Fibroblast of skin of right quadriceps (primary cell): ENCODE measurements around the gene DCAF8.
A peak's percentile ranks its signal among the peaks of the same experiment; 100 is the strongest.
"Not testable (repeated sequence)": the region's sequence is repeated elsewhere in the genome, so short reads cannot be mapped to it uniquely, and the experiment has no call there.

Experiments used
- DNase-seq: peaks from one replicate; pipeline ENCODE4 v3.0.0-alpha.2; 2013

Gene DCAF8

GRCh38 chr1:160261893-160262794, at the start of gene DCAF8:
DCAF8 (minus strand) TSS chr1:160262549; CDS start chr1:160244008, 18,541 bp downstream.
- DNase-seq, result peak; percentile 97

- DNase-seq, result no peak
Measured at GRCh38 chr1:160309571-160309970, 47.2 kb upstream of the DCAF8 start.

GRCh38 chr1:160309185-160309557, 46.8 kb upstream of the DCAF8 start:
- DNase-seq, result no peak

GRCh38 chr1:160308451-160309184, 46.3 kb upstream of the DCAF8 start:
- DNase-seq, result no peak

- no peak for DNase-seq
Measured at GRCh38 chr1:160307118-160307791, 44.9 kb upstream of the DCAF8 start.

- no peak for DNase-seq
Measured at GRCh38 chr1:160300173-160300572, 37.8 kb upstream of the DCAF8 start.

GRCh38 chr1:160296036-160296435, 33.7 kb upstream of the DCAF8 start:
- no peak for DNase-seq

GRCh38 chr1:160293020-160293968, 30.9 kb upstream of the DCAF8 start:
- no peak for DNase-seq

- DNase-seq, result peak; percentile 51
Measured at GRCh38 chr1:160291248-160292220, 29.2 kb upstream of the DCAF8 start.

GRCh38 chr1:160287769-160288168, 25.4 kb upstream of the DCAF8 start:
- DNase-seq, result not testable (repeated sequence)

- DNase-seq, result no peak
Measured at GRCh38 chr1:160285506-160285905, 23.2 kb upstream of the DCAF8 start.

GRCh38 chr1:160284782-160285344, 22.5 kb upstream of the DCAF8 start, which contains the start of gene PEX19:
PEX19 (minus strand) TSS chr1:160285133; CDS start chr1:160285124, 9 bp downstream.
- peak; percentile 90 for DNase-seq

GRCh38 chr1:160284220-160284781, 22.0 kb upstream of the DCAF8 start:
- DNase-seq, result peak; percentile 32

- no peak for DNase-seq
Measured at GRCh38 chr1:160282807-160283206, 20.5 kb upstream of the DCAF8 start.

- no peak for DNase-seq
Measured at GRCh38 chr1:160277987-160278386, 15.6 kb upstream of the DCAF8 start.

GRCh38 chr1:160277330-160277729, 15.0 kb upstream of the DCAF8 start:
- no peak for DNase-seq

- DNase-seq, result no peak
Measured at GRCh38 chr1:160271025-160271424, 8.7 kb upstream of the DCAF8 start.

GRCh38 chr1:160267284-160267991, 5.1 kb upstream of the DCAF8 start:
- DNase-seq, result no peak

- no peak for DNase-seq
Measured at GRCh38 chr1:160264795-160265307, 2.5 kb upstream of the DCAF8 start.
